GM23248 (cell line): ENCODE measurements around the gene CDK15. TPM values are rescaled to one million over a fixed set of nuclear protein-coding genes. Genes with fewer than 3 reads are reported as not detected.

ENCODE experiments used
- DNase-seq: peaks from one replicate; pipeline ENCODE4 v3.0.0-alpha.2; 2015
- H2AFZ ChIP-seq: fragments of 200-600 bp; sonication (generic); 2 replicates; pipeline ENCODE4 v1.6.1; 2016; ENCODE audit warnings: antibody characterized with exemption
- H3F3A ChIP-seq: fragments of 200-600 bp; sonication (generic); 2 replicates; pipeline ENCODE4 v1.6.1; 2016; ENCODE audit warnings: mild to moderate bottlenecking, antibody characterized with exemption, mixed run types; ENCODE audit not compliant: insufficient read depth
- H3K27ac ChIP-seq: fragments of 200-600 bp; sonication (generic); 2 replicates; pipeline ENCODE4 v1.5.1; 2016; ENCODE audit warnings: mild to moderate bottlenecking
- H3K27me3 ChIP-seq: fragments of 200-600 bp; sonication (generic); replicated peaks from 2 replicates; pipeline ENCODE4 v1.6.1; 2016; ENCODE audit warnings: mild to moderate bottlenecking; ENCODE audit not compliant: insufficient read depth
- H3K36me3 ChIP-seq: fragments of 200-600 bp; sonication (generic); 2 replicates; pipeline ENCODE4 v1.6.1; 2016; ENCODE audit warnings: low read depth, mild to moderate bottlenecking
- H3K4me1 ChIP-seq: fragments of 200-600 bp; sonication (generic); 2 replicates; pipeline ENCODE4 v1.6.1; 2016; ENCODE audit warnings: mild to moderate bottlenecking; ENCODE audit not compliant: insufficient read depth
- H3K4me2 ChIP-seq: fragments of 200-600 bp; sonication (generic); one replicate; pipeline ENCODE4 v1.6.1; 2016; ENCODE audit warnings: mild to moderate bottlenecking; ENCODE audit not compliant: unreplicated experiment
- H3K4me3 ChIP-seq: fragments of 200-600 bp; sonication (generic); 2 replicates; pipeline ENCODE4 v1.5.1; 2016; ENCODE audit warnings: mild to moderate bottlenecking
- H3K79me2 ChIP-seq: fragments of 200-600 bp; sonication (generic); 2 replicates; pipeline ENCODE4 v1.6.1; 2016; ENCODE audit warnings: mild to moderate bottlenecking; ENCODE audit not compliant: insufficient read depth
- H3K9ac ChIP-seq: fragments of 200-600 bp; sonication (generic); 2 replicates; pipeline ENCODE4 v1.6.1; 2016; ENCODE audit warnings: mild to moderate bottlenecking
- H3K9me2 ChIP-seq: fragments of 200-600 bp; sonication (generic); 2 replicates; pipeline ENCODE4 v1.6.1; 2016; ENCODE audit warnings: mixed run types, mild to moderate bottlenecking, moderate library complexity; ENCODE audit not compliant: insufficient read depth
- H3K9me3 ChIP-seq: fragments of 200-600 bp; sonication (generic); one replicate; pipeline ENCODE4 v1.6.1; 2017; ENCODE audit warnings: low read depth
- H4K20me1 ChIP-seq: fragments of 200-600 bp; sonication (generic); 2 replicates; pipeline ENCODE4 v1.6.0; 2016; ENCODE audit not compliant: insufficient read depth
- EZH2 ChIP-seq: fragments of 200-600 bp; sonication (generic); IDR thresholded peaks from 2 replicates; pipeline ENCODE4 v1.6.1; 2018; ENCODE audit warnings: antibody characterized with exemption, mild to moderate bottlenecking; ENCODE audit not compliant: insufficient read depth, poor library complexity, severe bottlenecking
- EZH2phosphoT487 ChIP-seq: fragments of 200-600 bp; sonication (generic); IDR thresholded peaks from 2 replicates; pipeline ENCODE4 v1.6.1; 2018; ENCODE audit warnings: antibody characterized with exemption, moderate library complexity, mild to moderate bottlenecking, low read depth; ENCODE audit not compliant: insufficient read depth
- WGBS, 2 experiments: methylation state at CpG; one replicate each; pipeline ENCODE4 v1.1.6; 2015 to 2017; ENCODE audit warnings: low lambda C conversion rate in 2 of 2, low coverage in 1 of 2; ENCODE audit errors: missing lambda C conversion rate in 2 of 2; 5-methylcytosine and 5-hydroxymethylcytosine counted together
- in situ Hi-C: fragments of 300-500 bp; cut with MboI; formaldehyde crosslinking; loops from 2 replicates; pipeline ENCODE4 v1.15.0; 2020
- polyA plus RNA-seq: library from polyadenylated mRNA; unstranded; fragments of >200 nt; fragmentation: Nextera tagmentation; extraction: Ambion mirVana; gene quantifications from 2 replicates; pipeline ENCODE4 v1.2.1, GENCODE V29; 2016
- total RNA-seq: library from RNA; depleted of rRNA; stranded (reverse); fragments of >200 nt; shearing (Covaris generic); gene quantifications from 2 replicates; pipeline ENCODE4 v1.2.3, GENCODE V29; 2014

Gene CDK15
- total and polyA plus RNA-seq, 2 experiments from 2014 or later = 0.88 to 1.3 TPM

DNA sequence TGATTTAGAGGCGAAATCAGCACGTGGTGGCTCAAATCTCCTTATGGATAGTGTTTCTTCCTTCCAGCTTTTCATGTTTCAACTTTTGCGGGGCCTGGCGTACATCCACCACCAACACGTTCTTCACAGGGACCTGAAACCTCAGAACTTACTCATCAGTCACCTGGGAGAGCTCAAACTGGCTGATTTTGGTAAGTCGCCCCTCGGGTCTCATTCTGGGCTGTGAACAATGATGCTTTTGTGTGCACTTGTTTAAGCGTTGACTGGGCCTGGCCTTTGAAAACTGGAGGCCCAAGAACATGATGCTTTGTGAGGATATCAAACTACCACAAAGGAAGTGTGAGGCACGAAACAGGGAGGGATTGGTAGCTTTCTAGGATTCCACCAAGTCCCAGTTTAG lies 27.4 kb downstream of the CDK15 start:
- no peaks in the 10 kb centered on the region for H3K27me3 ChIP-seq
- no peaks in the 10 kb centered on the region for H4K20me1 ChIP-seq
- no peak overlapping the region for H3K4me3 ChIP-seq
- no peaks in the 10 kb centered on the region for H3K79me2 ChIP-seq
- DNase-seq = no peak
- in situ Hi-C loops = no loop called here
- H3K36me3 ChIP-seq = no peaks in the 10 kb centered on the region
- no peak overlapping the region for H3K4me2 ChIP-seq
- H3K9me2 ChIP-seq = no peaks in the 10 kb centered on the region
- no peak overlapping the region for H2AFZ ChIP-seq
- peaks cover 15% of the 10 kb centered on the region for H3K4me1 ChIP-seq
- H3K27ac ChIP-seq = no peak overlapping the region
- H3K9ac ChIP-seq = no peak overlapping the region
- TF ChIP-seq EZH2 (no peak), EZH2phosphoT487 (no peak)
- H3F3A ChIP-seq = peaks cover 26% of the 10 kb centered on the region
- H3K9me3 ChIP-seq = no peaks in the 10 kb centered on the region
- WGBS, 2 experiments = 75% methylated on average over 9 of the region's 9 CpGs

DNA sequence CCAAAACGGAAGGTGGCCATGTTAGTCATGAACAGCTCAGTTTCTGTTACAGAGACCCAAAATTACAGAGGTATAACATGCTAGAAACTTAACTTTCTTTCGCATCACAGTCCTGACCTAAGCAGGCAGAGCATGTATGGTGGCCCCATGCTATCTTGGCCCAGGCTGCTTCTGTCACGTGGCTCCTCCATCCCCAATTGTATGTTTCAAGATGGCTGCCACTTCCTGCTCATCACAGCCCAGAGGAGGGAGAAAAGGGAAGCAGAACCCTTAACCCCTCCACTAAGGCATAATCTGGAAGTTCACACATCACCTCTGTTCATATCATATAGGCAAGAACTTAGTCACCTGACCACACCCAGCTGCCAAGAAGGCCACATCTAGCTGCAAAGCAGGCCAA lies 28.7 kb downstream of the CDK15 start:
- no peak overlapping the region for H2AFZ ChIP-seq
- no peak overlapping the region for H3K27ac ChIP-seq
- TF ChIP-seq EZH2phosphoT487 = no peak
- TF ChIP-seq EZH2 = no peak
- 83 to 86% methylated on average over 3 of the region's 3 CpGs for WGBS, 2 experiments
- H3K9me3 ChIP-seq = no peaks in the 10 kb centered on the region
- no peaks in the 10 kb centered on the region for H3K36me3 ChIP-seq
- no peak overlapping the region for H3K4me3 ChIP-seq
- H3F3A ChIP-seq = peaks cover 23% of the 10 kb centered on the region
- no peaks in the 10 kb centered on the region for H3K27me3 ChIP-seq
- H3K4me2 ChIP-seq = no peak overlapping the region
- H3K4me1 ChIP-seq = peaks cover 15% of the 10 kb centered on the region
- no peaks in the 10 kb centered on the region for H4K20me1 ChIP-seq
- H3K9me2 ChIP-seq = no peaks in the 10 kb centered on the region
- no peaks in the 10 kb centered on the region for H3K79me2 ChIP-seq
- in situ Hi-C loops = no loop called here
- DNase-seq = no peak
- no peak overlapping the region for H3K9ac ChIP-seq

DNA sequence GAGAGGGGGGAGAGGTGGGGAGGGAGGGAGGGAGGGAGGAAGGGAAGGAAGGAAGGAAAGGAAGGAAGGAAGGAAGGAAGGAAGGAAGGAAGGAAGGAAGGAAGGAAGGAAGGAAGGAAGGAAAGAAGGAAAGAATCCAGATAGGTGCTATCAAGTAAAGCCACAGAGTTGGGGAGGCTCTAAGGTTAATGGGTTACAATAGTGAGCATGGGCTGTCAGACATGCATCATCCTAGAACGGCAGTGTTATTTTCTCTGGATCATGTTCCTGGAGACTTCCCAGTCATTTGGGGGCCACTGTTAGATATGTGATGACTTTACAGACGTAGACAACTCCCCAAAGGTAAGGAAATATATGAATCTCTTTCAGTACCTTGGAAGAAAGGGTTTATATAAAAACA lies 31.1 kb downstream of the CDK15 start:
- Histone ChIP-seq H3K4me2 (no peak overlapping the region), H3K9me3 (no peaks in the 10 kb centered on the region)
- in situ Hi-C loops = no loop called here

DNA sequence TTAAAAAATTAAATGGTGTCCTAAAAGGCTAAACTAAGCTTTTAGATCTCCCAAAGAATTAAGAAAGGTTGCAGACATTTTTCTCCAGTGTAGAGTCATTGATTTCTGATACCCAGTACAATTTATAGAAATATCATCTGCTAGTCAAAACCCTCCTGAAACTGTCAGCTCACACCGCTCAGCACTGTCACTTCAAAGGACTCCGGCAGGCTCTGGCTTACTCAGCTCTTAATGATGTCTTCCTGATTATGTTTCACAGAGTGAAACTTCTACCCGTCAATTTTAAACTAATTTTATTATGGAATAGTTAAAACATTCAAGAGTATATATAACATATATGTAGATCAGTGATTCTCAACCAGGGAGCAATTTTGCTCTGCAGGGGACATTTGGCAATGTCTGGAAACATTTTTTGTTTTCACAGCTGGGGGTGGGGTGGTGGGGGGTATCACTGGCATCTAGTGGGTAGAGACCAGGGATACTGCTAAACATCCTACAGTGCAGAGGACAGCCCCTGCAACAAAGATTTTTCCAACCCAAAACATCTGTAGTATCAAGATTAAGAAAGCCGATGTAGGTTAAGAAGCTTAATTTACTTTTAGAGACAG lies 31.6 kb downstream of the CDK15 start:
- H3K27ac ChIP-seq = no peak overlapping the region

More for the DNA sequence above, 31.1 kb downstream of the CDK15 start:
- no peaks in the 10 kb centered on the region for H3K4me1 ChIP-seq
- H3K36me3 ChIP-seq = no peaks in the 10 kb centered on the region
- H3K27me3 ChIP-seq = no peaks in the 10 kb centered on the region
- no peaks in the 10 kb centered on the region for H3K9me2 ChIP-seq
- TF ChIP-seq EZH2phosphoT487 (no peak), EZH2 (no peak)
- no peaks in the 10 kb centered on the region for H3K79me2 ChIP-seq
- 31 to 57% methylated on average over 2 of the region's 2 CpGs for WGBS, 2 experiments
- no peak overlapping the region for H2AFZ ChIP-seq
- no peak overlapping the region for H3K4me3 ChIP-seq
- DNase-seq = no peak
- H3K9ac ChIP-seq = no peak overlapping the region
- no peaks in the 10 kb centered on the region for H4K20me1 ChIP-seq
- H3K27ac ChIP-seq = no peak overlapping the region
- H3F3A ChIP-seq = 0 out of 2 replicates have a peak, but pooled peaks cover under 1% of the 10 kb centered on the region

DNA sequence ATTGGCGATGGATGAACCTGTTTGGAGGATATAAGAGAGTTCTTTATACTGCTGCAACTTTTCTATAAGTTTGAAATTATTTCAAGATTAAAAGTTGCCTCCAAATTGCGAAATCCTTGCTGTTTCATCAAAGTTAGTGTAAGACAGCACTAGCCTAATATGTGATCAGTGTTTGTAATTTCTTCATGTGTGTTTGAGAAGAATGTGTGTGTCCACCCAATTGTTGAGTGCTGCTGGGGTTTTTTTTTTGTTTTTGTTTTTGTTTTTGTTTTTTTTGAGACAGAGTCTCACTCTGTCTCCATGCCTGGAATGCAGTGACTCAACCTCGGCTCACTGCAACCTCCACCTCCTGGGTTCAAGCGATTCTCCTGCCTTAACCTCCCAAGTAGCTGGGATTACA lies 33.4 kb downstream of the CDK15 start:
- WGBS, 2 experiments = 82 to 83% methylated on average over 4 of the region's 4 CpGs
- H4K20me1 ChIP-seq = no peaks in the 10 kb centered on the region
- no peak overlapping the region for H2AFZ ChIP-seq
- no peaks in the 10 kb centered on the region for H3K36me3 ChIP-seq
- H3K27ac ChIP-seq = no peak overlapping the region
- in situ Hi-C loops = no loop called here
- no peak overlapping the region for H3K4me2 ChIP-seq
- no peaks in the 10 kb centered on the region for H3K27me3 ChIP-seq
- no peaks in the 10 kb centered on the region for H3K4me1 ChIP-seq
- no peaks in the 10 kb centered on the region for H3K9me2 ChIP-seq
- TF ChIP-seq EZH2 (no peak), EZH2phosphoT487 (no peak)
- no peak for DNase-seq
- no peak overlapping the region for H3K4me3 ChIP-seq
- H3F3A ChIP-seq = no peaks in the 10 kb centered on the region
- H3K79me2 ChIP-seq = no peaks in the 10 kb centered on the region
- no peaks in the 10 kb centered on the region for H3K9me3 ChIP-seq
- no peak overlapping the region for H3K9ac ChIP-seq

More for the DNA sequence above, 31.6 kb downstream of the CDK15 start:
- no peaks in the 10 kb centered on the region for H3K4me1 ChIP-seq
- no peak for TF ChIP-seq EZH2phosphoT487
- TF ChIP-seq EZH2 = no peak
- no peaks in the 10 kb centered on the region for H3K27me3 ChIP-seq
- H4K20me1 ChIP-seq = no peaks in the 10 kb centered on the region
- in situ Hi-C loops = no loop called here
- H3K9ac ChIP-seq = no peak overlapping the region
- no peaks in the 10 kb centered on the region for H3K9me2 ChIP-seq
- H2AFZ ChIP-seq = no peak overlapping the region
- H3K4me3 ChIP-seq = no peak overlapping the region
- no peaks in the 10 kb centered on the region for H3K79me2 ChIP-seq
- 51 to 62% methylated on average over 4 of the region's 4 CpGs for WGBS, 2 experiments
- no peaks in the 10 kb centered on the region for H3F3A ChIP-seq
- H3K4me2 ChIP-seq = no peak overlapping the region
- no peaks in the 10 kb centered on the region for H3K36me3 ChIP-seq
- H3K9me3 ChIP-seq = no peaks in the 10 kb centered on the region
- DNase-seq = no peak
